Measurements from ENCODE around the gene ELMO2.
"Not testable (repeated sequence)": the region's sequence is repeated elsewhere in the genome, so short reads cannot be mapped to it uniquely, and the experiment has no call there.

Gene ELMO2

GRCh38 chr20:46401478-46401860 is 4.9 kb downstream of the ELMO2 start:
- DNase-seq = no peak

GRCh38 chr20:46400828-46401477 is 5.5 kb downstream of the ELMO2 start:
- DNase-seq = no peak

DNA sequence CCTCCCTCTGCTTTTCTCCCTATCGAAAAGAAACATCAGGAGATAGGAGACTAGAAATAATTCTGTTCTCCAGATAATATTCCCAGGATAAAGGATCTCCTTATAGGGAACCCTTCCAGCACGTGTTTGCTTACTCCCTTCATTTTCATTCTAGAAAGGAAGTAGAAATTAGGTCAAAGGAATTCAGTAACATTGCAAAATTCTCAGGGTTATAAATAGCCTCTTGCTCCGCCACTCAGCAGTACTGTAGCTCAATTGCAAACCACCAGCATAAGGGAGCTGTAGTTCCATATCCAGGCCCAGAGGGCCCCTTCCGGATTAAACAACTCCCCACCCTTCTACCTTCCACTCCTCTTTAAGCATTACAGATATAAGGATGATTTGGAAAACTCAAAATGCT is 6.2 kb downstream of the ELMO2 start:
- no peak for DNase-seq

DNA sequence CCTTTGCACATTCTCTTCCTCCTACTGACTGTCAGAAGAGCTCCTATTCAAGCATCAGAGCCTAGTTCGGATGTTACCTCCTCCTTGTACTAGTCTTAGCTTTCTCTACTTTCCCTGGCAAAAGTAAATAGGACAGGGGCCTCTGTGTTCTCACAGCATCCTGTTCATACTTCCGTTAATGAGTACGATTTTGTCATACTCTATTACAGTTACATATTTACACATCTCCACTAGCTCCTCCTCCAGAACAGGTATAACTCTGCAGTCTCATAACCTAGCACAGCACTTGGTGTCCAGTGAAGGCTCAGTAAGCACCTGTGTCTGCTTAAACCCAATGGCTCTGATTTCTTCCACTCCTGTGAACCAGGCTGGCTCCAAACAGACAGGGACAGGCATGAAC is 7.0 kb downstream of the ELMO2 start:
- DNase-seq = peak; percentile 79

- DNase-seq = peak; percentile 70
Observed at GRCh38 chr20:46398963-46399362, 7.5 kb downstream of the ELMO2 start.

DNA sequence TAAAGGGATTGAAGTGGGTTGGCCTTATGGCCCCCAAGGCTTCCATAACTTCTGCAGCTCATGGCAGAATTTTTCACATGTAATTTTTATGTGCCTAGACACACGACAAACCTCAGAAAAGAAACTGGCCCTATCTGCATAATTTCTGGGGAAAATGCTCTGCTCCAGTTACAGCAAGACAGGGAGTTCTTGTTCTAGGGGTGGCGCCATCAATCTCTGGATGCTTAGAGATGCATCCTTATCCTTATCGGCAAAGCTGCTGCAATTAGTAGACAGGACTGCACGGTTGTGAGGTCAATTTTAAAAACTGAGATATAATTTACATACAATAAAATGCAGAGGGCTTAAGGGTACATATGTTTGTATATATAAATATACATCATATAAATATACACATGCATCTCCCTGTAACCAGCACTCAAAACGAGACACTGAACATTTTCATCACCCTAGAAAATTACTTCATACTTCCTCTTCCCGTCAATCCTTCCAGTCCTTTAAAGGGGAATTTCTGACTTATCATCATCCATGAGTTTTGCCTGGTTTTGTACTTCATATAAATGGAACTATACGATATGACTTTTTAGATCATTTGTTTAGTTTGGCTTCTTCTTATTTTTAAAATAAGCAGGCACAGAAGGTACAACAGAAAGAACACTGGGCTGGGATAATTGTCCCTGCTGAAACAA is 10.2 kb downstream of the ELMO2 start:
- DNase-seq = no peak

DNA sequence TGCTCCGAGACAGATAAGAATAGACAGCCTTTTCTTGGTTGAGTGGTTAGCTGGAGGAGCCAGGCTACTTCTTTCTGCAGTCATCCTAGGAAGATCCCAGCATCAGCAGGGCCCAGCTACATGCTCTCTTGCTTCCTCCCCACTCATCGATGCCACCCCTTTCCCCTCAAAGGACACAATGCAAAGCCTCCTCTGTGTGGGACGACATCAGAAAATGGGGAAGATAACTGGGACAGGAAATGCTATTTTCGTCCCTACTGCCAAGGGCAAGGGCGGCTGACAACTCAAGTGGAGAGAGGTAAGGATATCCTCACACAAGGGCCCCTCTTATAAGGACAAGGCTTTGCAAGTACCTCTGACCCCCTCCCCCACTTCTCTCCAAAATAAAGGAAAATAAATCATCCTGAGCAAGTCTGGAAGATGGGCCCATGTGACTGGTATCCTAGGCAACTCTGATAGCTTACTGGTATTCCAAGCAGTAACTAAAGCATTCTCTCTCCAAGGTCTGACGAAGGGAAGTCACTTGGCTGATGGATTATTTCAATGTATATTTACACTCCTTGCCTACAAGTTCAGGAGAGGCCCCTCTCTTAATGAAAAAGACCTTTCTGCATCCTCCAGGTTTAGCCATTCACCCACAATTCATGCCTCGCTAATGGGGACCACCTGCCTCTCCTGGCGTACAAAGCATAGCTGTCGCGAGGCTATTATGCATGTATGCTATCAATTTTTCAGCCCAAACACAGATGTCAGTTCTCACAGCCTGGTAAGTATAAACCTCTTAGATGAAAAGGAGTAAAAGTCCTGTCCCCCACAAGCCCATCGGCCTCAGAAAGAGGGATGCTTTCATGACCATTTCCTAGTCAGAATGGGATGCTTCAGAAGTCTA is 11.3 kb downstream of the ELMO2 start:
- DNase-seq = no peak

DNA sequence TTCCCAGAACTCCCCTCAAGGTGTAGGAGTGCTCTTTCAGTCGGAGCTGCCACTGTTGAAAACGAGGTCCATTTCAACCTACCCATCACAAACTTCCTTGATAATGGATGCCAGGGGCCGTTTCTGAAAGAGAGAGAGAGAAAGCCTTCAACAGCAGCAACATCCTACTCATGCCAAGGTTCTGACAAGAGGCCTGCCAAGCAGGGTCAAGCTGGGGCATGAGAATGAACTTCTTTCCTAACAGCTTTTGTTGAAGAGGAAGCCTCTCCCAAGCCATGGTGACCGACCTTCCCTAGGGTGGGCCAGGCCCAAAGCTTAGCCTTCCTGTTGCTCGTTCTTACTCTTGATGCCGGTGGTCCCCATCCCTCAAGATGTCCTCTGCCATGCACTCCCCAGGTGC is 12.4 kb downstream of the ELMO2 start:
- no peak for DNase-seq

GRCh38 chr20:46388937-46389336 is 17.5 kb downstream of the ELMO2 start:
- DNase-seq = no peak

DNA sequence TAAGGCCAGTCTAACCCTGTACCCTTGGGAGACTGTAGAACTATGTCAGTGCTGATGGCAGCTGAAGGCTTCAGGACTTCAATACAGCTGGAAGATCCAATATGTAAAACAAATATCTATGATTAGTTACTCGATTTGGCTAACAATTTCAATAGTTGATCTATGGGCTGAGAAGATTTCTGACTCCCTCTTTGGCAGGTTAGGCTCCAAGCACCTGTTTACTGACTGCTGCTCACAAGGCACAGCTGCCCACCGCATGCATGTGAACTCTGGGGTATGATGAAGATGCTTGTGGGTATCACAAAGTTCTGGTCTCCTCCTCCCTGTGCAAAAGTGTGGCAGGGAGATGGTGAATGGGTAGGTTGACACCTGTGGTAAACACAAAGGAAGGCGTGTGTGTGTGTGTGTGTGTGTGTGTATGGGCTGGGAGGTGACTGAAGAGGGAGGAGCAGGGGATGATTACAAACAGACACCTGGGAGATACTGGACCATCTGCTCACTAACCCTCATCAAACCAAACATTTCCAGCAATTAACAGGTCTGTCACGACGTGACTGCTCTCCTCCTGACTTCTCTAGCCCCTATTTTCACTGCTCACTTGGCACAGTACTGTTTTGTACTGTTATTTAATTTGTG is 18.1 kb downstream of the ELMO2 start:
- peak; percentile 38 for DNase-seq

DNA sequence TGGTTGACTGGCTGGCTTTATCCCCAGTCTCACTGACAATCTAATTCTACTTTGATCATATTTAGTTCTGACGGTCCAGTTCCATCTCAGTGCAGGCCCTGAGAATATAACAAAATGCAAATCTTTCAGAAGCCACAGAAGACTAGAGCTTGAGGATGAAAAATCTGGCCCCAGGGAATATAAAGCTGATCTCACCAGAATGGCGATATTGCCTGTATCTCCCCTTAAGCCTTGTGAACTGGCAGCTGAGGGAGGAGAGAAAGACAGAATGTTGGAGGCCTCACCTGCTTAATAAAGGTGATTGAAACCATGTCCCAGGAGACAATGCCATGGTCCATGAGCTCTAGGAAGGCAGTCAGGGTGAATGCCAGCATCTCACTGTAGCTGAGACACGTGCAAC is 19.4 kb downstream of the ELMO2 start:
- not testable (repeated sequence) for DNase-seq

DNA sequence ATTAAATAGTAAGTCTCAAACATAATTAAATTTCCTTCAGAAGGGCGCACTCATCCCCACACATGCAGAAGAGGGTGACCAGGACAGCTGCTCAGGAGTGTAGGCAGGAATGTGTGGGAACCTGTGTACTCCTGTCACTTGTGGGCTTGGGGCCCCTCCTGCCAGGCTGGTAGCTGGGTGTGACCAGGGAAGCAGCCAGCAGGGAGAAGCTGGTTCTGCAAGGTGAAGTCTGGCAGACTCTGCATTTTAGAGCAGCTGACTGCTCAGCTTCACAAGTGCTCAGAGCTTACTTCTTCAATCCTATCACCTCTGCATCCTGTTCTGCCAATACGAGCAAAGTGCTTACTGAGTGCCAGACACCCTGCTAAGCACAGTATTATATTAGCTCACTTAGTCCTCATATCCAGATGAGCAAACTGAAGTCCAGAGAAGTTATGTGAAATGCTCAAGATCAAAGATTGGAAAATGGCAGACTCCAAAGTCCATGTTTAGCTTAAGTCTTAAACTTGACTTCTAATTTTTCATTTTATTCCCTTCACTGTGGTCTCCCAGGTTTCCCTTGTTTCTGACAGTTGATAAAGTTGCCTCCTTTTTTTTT is 27.9 kb downstream of the ELMO2 start:
- DNase-seq = no peak

DNA sequence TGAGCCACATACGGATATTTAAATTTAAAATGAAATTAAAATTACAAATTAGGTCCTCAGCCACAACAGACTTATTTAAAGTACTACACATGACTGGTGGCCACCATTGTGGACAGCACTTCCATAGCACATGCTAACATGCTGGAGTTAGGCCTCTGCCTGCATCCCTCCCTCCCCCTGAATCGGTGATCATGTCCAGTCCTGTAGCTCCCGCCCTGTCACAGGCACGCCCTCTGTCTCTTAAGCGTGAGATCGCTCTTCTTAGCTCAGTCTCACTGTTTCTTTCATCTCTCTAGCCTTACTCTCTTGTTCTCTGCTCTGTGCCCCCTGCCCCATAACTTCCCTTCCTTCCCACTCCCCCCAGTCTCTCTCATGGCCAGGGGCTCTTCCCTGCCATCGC is 28.9 kb downstream of the ELMO2 start:
- no peak for DNase-seq

GRCh38 chr20:46376196-46376785 is 30.1 kb downstream of the ELMO2 start:
- no peak for DNase-seq

GRCh38 chr20:46375771-46376170 is 30.6 kb downstream of the ELMO2 start:
- DNase-seq = peak; percentile 18

DNA sequence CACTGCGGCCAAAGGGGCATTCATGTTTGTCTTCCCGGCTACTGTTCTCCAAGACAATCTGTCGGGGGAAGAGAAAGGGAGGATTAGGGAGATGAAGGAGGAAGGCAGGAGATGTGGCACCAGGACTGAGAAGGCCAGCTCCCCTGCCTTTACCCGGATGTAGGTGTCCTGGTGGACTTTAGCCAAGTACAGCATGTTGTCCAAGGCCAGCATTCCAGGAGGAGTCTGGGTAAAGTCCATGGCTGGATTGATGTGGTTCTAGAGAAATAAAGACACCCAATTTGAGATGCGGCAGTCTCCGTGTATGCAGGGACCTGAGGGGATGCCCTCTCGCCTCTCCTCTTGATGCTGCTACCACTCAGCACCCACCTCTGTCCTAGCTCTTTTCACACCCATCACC is 32.0 kb downstream of the ELMO2 start:
- DNase-seq = no peak

- no peak for DNase-seq
Observed at GRCh38 chr20:46371656-46372055, 34.8 kb downstream of the ELMO2 start.

DNA sequence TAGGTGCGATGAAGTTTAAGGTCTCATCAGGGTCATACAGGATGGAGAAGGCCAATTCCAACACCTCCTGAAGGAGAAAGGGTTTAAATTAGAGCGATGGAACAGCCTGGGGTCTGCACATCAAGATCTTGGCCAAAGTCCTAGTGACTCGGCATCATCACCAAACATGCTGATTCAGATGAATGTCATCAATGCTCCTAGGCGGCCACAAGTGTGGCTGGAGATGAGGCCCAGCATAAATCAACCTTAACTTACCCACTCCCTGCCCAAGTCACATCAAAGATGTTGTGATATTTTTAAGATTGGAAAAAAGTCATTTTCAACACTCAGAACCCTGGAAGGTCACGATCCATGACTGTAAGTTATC is 37.5 kb downstream of the ELMO2 start:
- no peak for DNase-seq

DNA sequence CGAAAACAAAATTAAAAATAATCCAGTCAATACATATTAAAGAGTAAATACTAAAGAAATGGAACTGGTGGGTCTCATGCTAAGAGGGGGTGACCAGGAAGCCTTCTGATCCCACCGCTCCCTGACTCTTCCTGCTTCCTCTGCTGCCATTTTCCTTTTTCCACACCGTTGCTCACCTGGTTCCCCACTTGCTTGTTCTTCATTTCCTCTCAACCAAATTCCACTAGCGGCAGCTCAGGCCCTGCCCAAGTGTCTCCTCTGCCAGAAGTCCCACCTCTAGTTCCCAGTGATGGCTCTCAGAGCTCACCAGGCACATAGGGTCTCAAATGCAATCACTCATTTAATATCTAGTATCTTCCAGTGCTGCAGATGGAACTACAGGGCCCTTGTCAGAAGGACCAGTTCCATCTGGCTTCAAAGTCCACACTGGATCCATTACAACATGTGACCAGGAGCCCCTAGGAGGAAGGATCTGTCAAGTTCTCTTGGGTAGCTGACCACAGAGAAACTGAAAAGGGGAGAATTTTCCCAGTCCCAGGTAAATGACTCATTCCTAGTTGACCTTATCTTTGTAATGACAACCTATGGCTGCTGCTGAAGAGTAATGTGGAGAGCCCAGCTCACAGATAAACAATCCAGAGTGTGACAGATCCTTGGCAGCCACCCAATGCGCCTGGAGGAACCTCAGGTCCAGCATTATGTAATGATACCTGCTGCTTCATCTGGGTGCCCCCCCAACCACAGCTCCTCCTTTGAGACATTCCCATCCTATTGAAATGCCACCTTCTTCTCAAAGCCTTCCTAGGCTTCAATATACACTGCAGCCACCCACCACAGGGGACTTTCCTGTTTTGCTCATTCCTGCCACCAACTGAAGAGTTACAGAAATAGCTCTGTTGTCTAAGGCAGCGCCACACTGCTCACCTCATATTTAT is 38.2 kb downstream of the ELMO2 start:
- peak; percentile 87 for DNase-seq

- no peak for DNase-seq
Observed at GRCh38 chr20:46367234-46367633, 39.2 kb downstream of the ELMO2 start.

DNA sequence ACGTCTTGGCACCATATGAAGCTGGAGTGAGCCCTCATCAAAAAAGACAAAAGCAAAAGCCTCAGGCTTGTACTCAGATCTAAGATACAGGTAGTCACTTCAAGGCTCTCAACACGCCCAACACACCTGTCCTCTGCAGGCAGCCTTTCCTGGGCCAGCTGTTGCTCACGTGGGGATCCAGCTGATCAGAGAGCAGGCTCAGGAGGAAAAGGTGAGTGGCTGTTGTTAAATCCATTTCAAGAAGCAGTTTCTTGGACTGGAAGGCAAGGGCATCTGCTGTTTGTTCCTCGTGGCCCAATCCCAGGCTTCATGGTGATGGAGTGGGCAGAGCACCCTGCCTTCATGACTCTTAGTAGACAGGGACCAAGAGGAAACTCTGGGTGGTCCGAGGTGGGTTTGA is 39.6 kb downstream of the ELMO2 start:
- no peak for DNase-seq
